Measurements from ENCODE around the gene GRIK5. TPM values are rescaled to one million over a fixed set of nuclear protein-coding genes. Genes with fewer than 3 reads are reported as not detected.
"Not testable (repeated sequence)": the region's sequence is repeated elsewhere in the genome, so short reads cannot be mapped to it uniquely, and the experiment has no call there.

Gene GRIK5
- total and polyA plus RNA-seq, 2 experiments from 2014 or later: 0.50 to 0.60 TPM

GRCh38 chr19:42022616-42023015, 47.4 kb downstream of the GRIK5 start:
- no peaks in the 10 kb centered on the region for H4K20me1 ChIP-seq (ENCODE audit: insufficient read depth, poor library complexity, severe bottlenecking)
- TF ChIP-seq, protein P1, sequence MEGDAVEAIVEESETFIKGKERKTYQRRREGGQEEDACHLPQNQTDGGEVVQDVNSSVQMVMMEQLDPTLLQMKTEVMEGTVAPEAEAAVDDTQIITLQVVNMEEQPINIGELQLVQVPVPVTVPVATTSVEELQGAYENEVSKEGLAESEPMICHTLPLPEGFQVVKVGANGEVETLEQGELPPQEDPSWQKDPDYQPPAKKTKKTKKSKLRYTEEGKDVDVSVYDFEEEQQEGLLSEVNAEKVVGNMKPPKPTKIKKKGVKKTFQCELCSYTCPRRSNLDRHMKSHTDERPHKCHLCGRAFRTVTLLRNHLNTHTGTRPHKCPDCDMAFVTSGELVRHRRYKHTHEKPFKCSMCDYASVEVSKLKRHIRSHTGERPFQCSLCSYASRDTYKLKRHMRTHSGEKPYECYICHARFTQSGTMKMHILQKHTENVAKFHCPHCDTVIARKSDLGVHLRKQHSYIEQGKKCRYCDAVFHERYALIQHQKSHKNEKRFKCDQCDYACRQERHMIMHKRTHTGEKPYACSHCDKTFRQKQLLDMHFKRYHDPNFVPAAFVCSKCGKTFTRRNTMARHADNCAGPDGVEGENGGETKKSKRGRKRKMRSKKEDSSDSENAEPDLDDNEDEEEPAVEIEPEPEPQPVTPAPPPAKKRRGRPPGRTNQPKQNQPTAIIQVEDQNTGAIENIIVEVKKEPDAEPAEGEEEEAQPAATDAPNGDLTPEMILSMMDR (IDR thresholded peaks at IDR 0.05; ENCODE audit: poor library complexity): no peak
- no peak for TF ChIP-seq EZH2phosphoT487 (IDR thresholded peaks at IDR 0.05; ENCODE audit: low read depth, severe bottlenecking, unreplicated experiment)
- TF ChIP-seq EZH2 (IDR thresholded peaks at IDR 0.05; ENCODE audit: borderline replicate concordance): no peak
- no peaks in the 10 kb centered on the region for H3K27me3 ChIP-seq
- no peaks in the 10 kb centered on the region for H3K4me1 ChIP-seq (ENCODE audit: insufficient read depth)
- no peak overlapping the region for H3K4me3 ChIP-seq
- no peaks in the 10 kb centered on the region for H3K36me3 ChIP-seq (replicated peaks; ENCODE audit: insufficient read depth, low read depth)
- DNase-seq (ENCODE audit: low spot score): no peak
- H2AFZ ChIP-seq: no peak overlapping the region
- no peak overlapping the region for H3K4me2 ChIP-seq
- 68% methylated on average over 5 of the region's 5 CpGs for WGBS (ENCODE audit: low lambda C conversion rate, missing lambda C conversion rate)
- H3K79me2 ChIP-seq: no peaks in the 10 kb centered on the region
- no peaks in the 10 kb centered on the region for H3K9me2 ChIP-seq (replicated peaks; ENCODE audit: insufficient read depth)
- no peaks in the 10 kb centered on the region for H3K9me3 ChIP-seq (ENCODE audit: low read depth)
- no peak overlapping the region for H3K27ac ChIP-seq

GRCh38 chr19:42021185-42021584, 48.8 kb downstream of the GRIK5 start:
- Histone ChIP-seq H3K27me3 (no peaks in the 10 kb centered on the region), H3K4me1 (ENCODE audit: insufficient read depth) (no peaks in the 10 kb centered on the region), H3K9me2 (replicated peaks; ENCODE audit: insufficient read depth) (no peaks in the 10 kb centered on the region), H3K9me3 (ENCODE audit: low read depth) (no peaks in the 10 kb centered on the region), H4K20me1 (ENCODE audit: insufficient read depth, poor library complexity, severe bottlenecking) (no peaks in the 10 kb centered on the region), H3K4me3 (no peak overlapping the region), H3K27ac (no peak overlapping the region), H3K36me3 (replicated peaks; ENCODE audit: insufficient read depth, low read depth) (no peaks in the 10 kb centered on the region), H3K79me2 (no peaks in the 10 kb centered on the region), H3K4me2 (no peak overlapping the region), H2AFZ (no peak overlapping the region)
- 88% methylated on average over 15 of the region's 15 CpGs for WGBS (ENCODE audit: low lambda C conversion rate, missing lambda C conversion rate)
- no peak for TF ChIP-seq EZH2 (IDR thresholded peaks at IDR 0.05; ENCODE audit: borderline replicate concordance)
- DNase-seq (ENCODE audit: low spot score): no peak

- no peak overlapping the region for H2AFZ ChIP-seq
- H4K20me1 ChIP-seq (ENCODE audit: insufficient read depth, poor library complexity, severe bottlenecking): no peaks in the 10 kb centered on the region
- no peaks in the 10 kb centered on the region for H3K9me2 ChIP-seq (replicated peaks; ENCODE audit: insufficient read depth)
- H3K27me3 ChIP-seq: no peaks in the 10 kb centered on the region
- DNase-seq (ENCODE audit: low spot score): no peak
- no peaks in the 10 kb centered on the region for H3K36me3 ChIP-seq (replicated peaks; ENCODE audit: insufficient read depth, low read depth)
- no peaks in the 10 kb centered on the region for H3K4me1 ChIP-seq (ENCODE audit: insufficient read depth)
- no peaks in the 10 kb centered on the region for H3K79me2 ChIP-seq
- H3K9me3 ChIP-seq (ENCODE audit: low read depth): no peaks in the 10 kb centered on the region
- no peak overlapping the region for H3K27ac ChIP-seq
- 89% methylated on average over 9 of the region's 11 CpGs for WGBS (ENCODE audit: low lambda C conversion rate, missing lambda C conversion rate)
- no peak overlapping the region for H3K4me3 ChIP-seq
- TF ChIP-seq EZH2phosphoT487 (IDR thresholded peaks at IDR 0.05; ENCODE audit: low read depth, severe bottlenecking, unreplicated experiment) (no peak), EZH2 (IDR thresholded peaks at IDR 0.05; ENCODE audit: borderline replicate concordance) (no peak)
- TF ChIP-seq, protein P1 (IDR thresholded peaks at IDR 0.05; ENCODE audit: poor library complexity): no peak
- H3K4me2 ChIP-seq: no peak overlapping the region
Observed at GRCh38 chr19:42018503-42019193, 51.4 kb downstream of the GRIK5 start.

GRCh38 chr19:42017040-42017439, 53.0 kb downstream of the GRIK5 start:
- no peaks in the 10 kb centered on the region for H3K9me2 ChIP-seq (replicated peaks; ENCODE audit: insufficient read depth)

DNA sequence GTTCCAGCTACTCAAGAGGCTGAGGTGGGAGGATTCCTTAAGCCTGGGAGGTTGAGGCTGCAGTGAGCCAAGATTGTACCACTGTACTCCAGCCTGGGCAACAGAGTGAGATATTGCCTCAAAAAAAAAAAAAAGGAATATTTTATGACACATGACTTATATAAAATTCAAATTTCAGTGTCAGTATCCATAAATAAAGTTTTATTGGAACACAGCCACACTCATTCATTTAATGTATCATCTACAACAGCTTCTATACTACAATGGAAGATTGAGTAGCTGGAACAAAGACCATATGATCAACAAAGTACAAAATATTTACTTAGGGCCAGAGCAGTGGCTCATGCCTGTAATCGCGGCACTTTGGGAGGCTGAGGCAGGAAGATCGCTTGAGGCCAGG, 57.3 kb downstream of the GRIK5 start:
- not testable (repeated sequence) for H3K27ac ChIP-seq; H3K4me2 ChIP-seq; DNase-seq (ENCODE audit: low spot score); H4K20me1 ChIP-seq (ENCODE audit: insufficient read depth, poor library complexity, severe bottlenecking); H3K36me3 ChIP-seq (replicated peaks; ENCODE audit: insufficient read depth, low read depth); H3K27me3 ChIP-seq; H3K4me3 ChIP-seq; H3K4me1 ChIP-seq (ENCODE audit: insufficient read depth); H3K79me2 ChIP-seq; H3K9me2 ChIP-seq (replicated peaks; ENCODE audit: insufficient read depth); H3K9me3 ChIP-seq (ENCODE audit: low read depth); H2AFZ ChIP-seq
- 89% methylated on average over 3 of the region's 3 CpGs for WGBS (ENCODE audit: low lambda C conversion rate, missing lambda C conversion rate)

More at GRCh38 chr19:42017040-42017439, 53.0 kb downstream of the GRIK5 start:
- H4K20me1 ChIP-seq (ENCODE audit: insufficient read depth, poor library complexity, severe bottlenecking): no peaks in the 10 kb centered on the region
- no peak for DNase-seq (ENCODE audit: low spot score)
- H3K27ac ChIP-seq: no peak overlapping the region
- no peak for TF ChIP-seq EZH2 (IDR thresholded peaks at IDR 0.05; ENCODE audit: borderline replicate concordance)
- TF ChIP-seq EZH2phosphoT487 (IDR thresholded peaks at IDR 0.05; ENCODE audit: low read depth, severe bottlenecking, unreplicated experiment): no peak
- TF ChIP-seq, protein P1 (IDR thresholded peaks at IDR 0.05; ENCODE audit: poor library complexity): no peak
- no peaks in the 10 kb centered on the region for H3K9me3 ChIP-seq (ENCODE audit: low read depth)
- no peak overlapping the region for H3K4me3 ChIP-seq
- no peaks in the 10 kb centered on the region for H3K36me3 ChIP-seq (replicated peaks; ENCODE audit: insufficient read depth, low read depth)
- H3K79me2 ChIP-seq: no peaks in the 10 kb centered on the region
- H2AFZ ChIP-seq: no peak overlapping the region
- H3K4me1 ChIP-seq (ENCODE audit: insufficient read depth): no peaks in the 10 kb centered on the region
- WGBS (ENCODE audit: low lambda C conversion rate, missing lambda C conversion rate): 88% methylated on average over 8 of the region's 8 CpGs
- H3K4me2 ChIP-seq: no peak overlapping the region
- no peaks in the 10 kb centered on the region for H3K27me3 ChIP-seq
